NCI-H146 treated with DMSO at 0.1 percent for 48 hours (cell line): Measurements from ENCODE around the gene ZMIZ1.

ENCODE experiments used
- DNase-seq: peaks from one replicate; lab custom pipeline; 2025; ENCODE audit not compliant: unreplicated experiment; lab: John Stamatoyannopoulos, UW

The ZMIZ1 gene

DNA sequence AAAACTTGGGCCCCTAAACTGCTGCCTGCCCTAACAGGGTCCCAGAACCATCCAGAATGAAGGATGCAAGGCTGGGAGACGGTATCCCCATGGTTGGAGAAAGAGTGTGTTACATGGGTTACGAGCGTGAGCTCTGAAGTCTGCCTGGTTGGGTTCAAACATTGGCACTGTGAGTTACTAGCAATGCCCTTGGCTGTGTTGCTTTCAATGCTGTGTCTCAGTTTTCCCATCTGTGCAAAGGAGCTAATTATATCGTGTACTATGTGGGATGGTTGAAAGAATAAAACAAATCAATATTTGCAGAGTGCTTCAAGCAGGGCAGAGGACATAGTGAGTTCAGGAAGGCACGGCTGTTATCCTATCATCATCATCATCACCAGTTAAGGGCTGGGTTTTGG, 114.7 kb downstream of the ZMIZ1 start:
- DNase-seq: no peak

GRCh38 chr10:79184145-79184625, 115.4 kb downstream of the ZMIZ1 start:
- DNase-seq: peak; percentile 54

GRCh38 chr10:79184657-79185056, 115.9 kb downstream of the ZMIZ1 start:
- DNase-seq: no peak

- DNase-seq: no peak
Observed at GRCh38 chr10:79185067-79185774, 116.5 kb downstream of the ZMIZ1 start.

- no peak for DNase-seq
Observed at GRCh38 chr10:79185796-79186374, 117.1 kb downstream of the ZMIZ1 start.

GRCh38 chr10:79186486-79187120, 117.8 kb downstream of the ZMIZ1 start:
- no peak for DNase-seq

- no peak for DNase-seq
Observed at GRCh38 chr10:79187121-79187940, 118.6 kb downstream of the ZMIZ1 start.

- no peak for DNase-seq
Observed at GRCh38 chr10:79188154-79188965, 119.6 kb downstream of the ZMIZ1 start.

GRCh38 chr10:79189181-79189580, 120.4 kb downstream of the ZMIZ1 start:
- DNase-seq: no peak

- DNase-seq: no peak
Observed at GRCh38 chr10:79189853-79190435, 121.2 kb downstream of the ZMIZ1 start.

DNA sequence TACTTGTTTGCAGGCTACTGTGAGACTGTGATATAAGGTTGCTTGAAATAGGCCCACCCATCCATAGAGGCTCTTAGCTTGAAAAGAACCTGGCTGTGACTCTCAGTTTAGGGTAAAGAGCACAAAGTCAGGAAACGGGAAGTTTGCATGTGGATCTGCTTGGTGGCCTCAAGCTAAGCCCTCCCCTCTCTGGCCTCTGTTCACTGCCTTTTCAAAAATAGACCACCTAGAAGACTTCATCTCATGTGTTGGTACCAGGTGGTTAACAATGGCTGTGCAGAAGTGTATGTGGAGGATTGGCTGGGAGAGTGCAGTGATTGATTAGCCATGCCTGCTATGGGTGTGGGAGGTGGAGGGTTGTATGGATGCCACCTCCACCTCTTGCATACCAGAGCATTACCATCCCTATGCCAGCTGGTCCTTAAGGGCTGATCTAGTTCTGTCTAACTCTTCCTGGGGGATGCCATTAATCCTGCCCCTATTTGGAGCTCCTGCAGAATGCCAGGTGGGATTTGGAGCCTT, 122.0 kb downstream of the ZMIZ1 start:
- DNase-seq: no peak

- no peak for DNase-seq
Observed at GRCh38 chr10:79191951-79192676, 123.3 kb downstream of the ZMIZ1 start.

DNA sequence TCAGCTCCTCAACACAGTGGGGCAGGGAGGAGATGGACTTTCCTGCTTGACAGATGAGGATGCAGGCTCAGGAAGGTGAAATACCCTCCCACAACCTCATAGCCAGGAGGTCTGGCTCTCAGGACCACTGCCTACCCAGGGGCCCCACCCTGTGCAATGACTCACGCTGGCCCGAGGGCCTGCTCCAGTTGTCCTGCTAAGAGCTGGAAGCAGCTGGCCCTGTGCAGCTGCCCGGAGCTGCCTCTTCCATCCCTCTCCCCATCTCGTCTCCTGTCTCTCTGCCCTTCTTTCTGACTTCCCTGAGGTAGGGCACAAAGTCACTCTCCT, 123.9 kb downstream of the ZMIZ1 start:
- no peak for DNase-seq

DNA sequence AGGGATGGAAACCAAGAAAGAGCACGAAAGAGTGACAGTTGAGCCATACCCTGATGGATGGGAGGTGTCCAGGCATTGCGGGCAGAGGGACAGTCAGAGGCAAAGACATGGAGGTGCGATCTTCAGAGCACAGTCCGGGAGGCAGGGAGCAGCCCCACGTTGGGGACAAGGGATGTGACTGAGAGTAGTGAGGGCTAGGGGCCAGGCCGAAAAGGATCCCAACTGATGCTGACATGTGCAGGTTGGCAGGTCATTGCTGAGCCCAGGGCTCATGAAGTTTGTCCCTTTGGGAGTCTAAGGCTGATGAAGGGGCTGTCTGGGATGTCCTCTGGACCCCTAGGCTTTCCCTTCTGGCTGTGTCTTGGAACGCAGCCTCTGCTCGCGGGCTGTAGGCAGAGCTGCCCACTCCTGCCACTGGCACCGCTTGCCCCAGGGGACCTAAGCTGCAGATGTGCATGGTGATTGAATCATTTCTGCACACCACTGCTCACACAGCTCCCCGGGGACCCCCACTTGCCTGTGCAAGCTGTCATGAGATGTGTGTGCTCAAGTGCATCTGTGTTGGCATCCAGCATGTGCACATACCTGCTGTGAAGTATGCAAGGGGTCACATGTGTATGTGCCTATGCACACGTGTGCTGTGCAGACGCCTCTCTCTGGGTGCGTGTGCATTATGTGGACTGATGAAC, 125.1 kb downstream of the ZMIZ1 start:
- no peak for DNase-seq

- DNase-seq: peak; percentile 42
Observed at GRCh38 chr10:79195091-79195923, 126.5 kb downstream of the ZMIZ1 start.

DNA sequence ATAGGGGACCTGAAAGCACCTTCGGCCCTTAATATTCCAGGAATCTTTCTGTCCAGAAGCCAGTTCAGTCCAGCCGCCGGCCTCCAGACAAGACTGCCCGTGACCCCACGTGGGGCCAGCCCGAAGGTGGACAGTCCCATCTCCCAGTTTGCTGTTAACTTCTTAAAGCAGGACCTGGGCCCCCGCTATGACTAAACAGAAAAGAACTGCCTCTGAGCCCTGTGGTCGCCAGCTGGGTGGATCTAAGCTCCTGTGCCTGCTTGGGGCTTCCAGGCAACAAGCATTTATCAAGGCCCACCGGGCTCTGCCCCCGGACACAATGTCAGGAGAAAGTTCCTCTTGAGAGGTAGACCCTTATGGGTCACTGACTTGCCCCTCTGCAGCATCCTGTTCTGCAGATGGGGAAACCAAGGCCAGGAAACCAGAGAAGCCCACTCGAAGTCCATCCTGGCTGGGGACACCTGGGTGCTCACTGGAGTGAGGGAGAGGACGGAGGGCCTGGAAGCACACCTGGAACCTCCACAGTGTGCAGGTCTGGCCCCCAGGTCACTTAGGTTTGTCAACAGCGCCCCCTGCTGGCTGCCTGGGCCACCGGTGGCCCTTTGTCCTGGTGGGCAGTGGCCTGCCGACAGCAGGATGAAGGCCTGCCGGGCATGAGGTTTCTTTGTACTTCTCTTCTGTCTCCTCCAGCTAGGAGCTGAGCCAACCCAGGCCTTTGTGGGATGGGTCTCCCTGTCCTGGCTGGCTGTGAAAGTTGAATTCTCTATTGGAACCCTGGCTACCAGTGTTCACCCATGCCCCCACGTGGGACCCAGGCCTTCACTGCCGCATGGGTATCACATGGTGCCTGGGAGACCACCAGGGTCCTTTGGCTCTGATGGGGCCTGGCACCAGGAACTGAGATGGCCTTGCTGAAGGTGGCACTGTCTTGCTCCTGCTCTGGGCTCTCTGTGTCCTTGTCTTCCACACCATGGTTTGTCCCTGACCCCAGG, 128.0 kb downstream of the ZMIZ1 start:
- peak; percentile 38 for DNase-seq

DNA sequence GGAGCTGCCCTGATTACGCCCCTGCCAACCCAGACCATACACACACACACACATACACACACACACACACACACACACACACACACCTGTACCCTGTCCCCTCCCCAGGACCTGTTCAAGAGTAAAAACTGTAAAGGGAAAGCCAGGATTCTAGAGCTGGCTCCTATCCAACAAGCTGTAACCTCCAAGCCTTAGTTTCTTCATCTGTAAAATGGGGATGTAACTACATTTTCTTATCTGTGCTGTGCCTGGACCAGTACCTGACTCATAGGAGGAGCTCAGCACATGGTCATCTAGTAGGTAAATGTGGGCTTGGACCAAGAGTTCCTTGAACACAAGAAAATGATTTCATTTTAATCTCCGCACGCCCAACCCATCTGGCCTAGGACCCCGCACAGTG, 128.8 kb downstream of the ZMIZ1 start:
- no peak for DNase-seq
